NOMO-1 treated with dmso at 0.1 percent for 144 hours (cell line): ENCODE data around the gene CGB7.
"Not testable (repeated sequence)": the region's sequence is repeated elsewhere in the genome, so short reads cannot be mapped to it uniquely, and the experiment has no call there.

Source experiments
- DNase-seq: peaks from one replicate; lab custom pipeline; 2025; ENCODE audit not compliant: unreplicated experiment; lab: John Stamatoyannopoulos, UW

The CGB7 gene

GRCh38 chr19:49057636-49058234, at the start of gene CGB7:
Gene CGB7, minus strand, starts transcription at chr19:49057749. Its CDS starts 2,374 bp downstream, at chr19:49055375.
- no peak for DNase-seq

GRCh38 chr19:49106648-49107135, 49.1 kb upstream of the CGB7 start:
- DNase-seq, result no peak

- DNase-seq, result no peak
Measured at GRCh38 chr19:49104229-49104864, 46.8 kb upstream of the CGB7 start.

GRCh38 chr19:49103331-49104085, 46.0 kb upstream of the CGB7 start:
- DNase-seq, result no peak

GRCh38 chr19:49102303-49102702, 44.8 kb upstream of the CGB7 start:
- DNase-seq, result no peak

- no peak for DNase-seq
Measured at GRCh38 chr19:49101160-49101559, 43.6 kb upstream of the CGB7 start.

GRCh38 chr19:49098795-49099194, 41.2 kb upstream of the CGB7 start:
- DNase-seq, result no peak

GRCh38 chr19:49097453-49098288, 40.1 kb upstream of the CGB7 start:
- peak; percentile 58 for DNase-seq

- no peak for DNase-seq
Measured at GRCh38 chr19:49094505-49095482, 37.2 kb upstream of the CGB7 start.

- no peak for DNase-seq
Measured at GRCh38 chr19:49092686-49093085, 35.1 kb upstream of the CGB7 start.

- DNase-seq, result no peak
Measured at GRCh38 chr19:49091391-49092038, 34.0 kb upstream of the CGB7 start.

- no peak for DNase-seq
Measured at GRCh38 chr19:49086296-49086695, 28.7 kb upstream of the CGB7 start.

GRCh38 chr19:49085868-49086232, 28.3 kb upstream of the CGB7 start:
- DNase-seq, result no peak

GRCh38 chr19:49085020-49085867, 27.7 kb upstream of the CGB7 start, which contains the start of gene SNRNP70:
Gene SNRNP70, plus strand, starts transcription at chr19:49085451. Its CDS starts 964 bp downstream, at chr19:49086415.
- peak; percentile 98 for DNase-seq

GRCh38 chr19:49084206-49085019, 26.9 kb upstream of the CGB7 start:
- DNase-seq, result no peak

GRCh38 chr19:49081273-49081672, 23.7 kb upstream of the CGB7 start:
- DNase-seq, result no peak

GRCh38 chr19:49080392-49080791, 22.8 kb upstream of the CGB7 start:
- DNase-seq, result no peak

GRCh38 chr19:49074869-49075268, 17.3 kb upstream of the CGB7 start:
- not testable (repeated sequence) for DNase-seq
